HepG2 (cell line): ENCODE measurements around the gene MT1M.
"Not testable (repeated sequence)": the region's sequence is repeated elsewhere in the genome, so short reads cannot be mapped to it uniquely, and the experiment has no call there.

Experiments used
- GABPA ChIP-seq, 2 experiments: IDR thresholded peaks; 2 replicates each; pipeline ENCODE4 v1.6.1; 2011 to 2016; ENCODE audit warnings: low read depth in 2 of 2, low read length in 1 of 2, missing biosample characterization in 1 of 2, missing genetic modification characterization in 1 of 2
- IRF1 ChIP-seq: sonication (generic); formaldehyde crosslinking; IDR thresholded peaks from 2 replicates; pipeline ENCODE4 v1.4.0; 2020; ENCODE audit warnings: low read depth, mild to moderate bottlenecking, missing genetic modification reagents
- PRDM10 ChIP-seq: sonication (generic); formaldehyde crosslinking; IDR thresholded peaks from 2 replicates; pipeline ENCODE4 v1.4.0; 2020; ENCODE audit warnings: low read depth, missing genetic modification reagents
- SMYD3 ChIP-seq: sonication (generic); formaldehyde crosslinking; IDR thresholded peaks from 2 replicates; pipeline ENCODE4 v1.8.1; 2023; ENCODE audit warnings: mild to moderate bottlenecking, missing genetic modification reagents
- ZBTB44 ChIP-seq: sonication (generic); formaldehyde crosslinking; IDR thresholded peaks from 2 replicates; pipeline ENCODE4 v1.4.0; 2020; ENCODE audit warnings: missing genetic modification reagents
- ZFP41 ChIP-seq: sonication (generic); formaldehyde crosslinking; IDR thresholded peaks from 2 replicates; pipeline ENCODE4 v1.4.0; 2020; ENCODE audit warnings: mild to moderate bottlenecking, missing genetic modification reagents, borderline replicate concordance
- ZNF274 ChIP-seq: sonication (generic); formaldehyde crosslinking; IDR thresholded peaks from 2 replicates; pipeline ENCODE4 v1.5.1; 2020; ENCODE audit warnings: mild to moderate bottlenecking, missing genetic modification reagents
- ZNF780A ChIP-seq: sonication (generic); formaldehyde crosslinking; IDR thresholded peaks from 2 replicates; pipeline ENCODE4 v1.8.0; 2022; ENCODE audit warnings: mild to moderate bottlenecking, missing genetic modification reagents, moderate library complexity
- ZNF891 ChIP-seq: sonication (generic); formaldehyde crosslinking; IDR thresholded peaks from 2 replicates; pipeline ENCODE4 v1.5.0; 2020; ENCODE audit warnings: mild to moderate bottlenecking, missing genetic modification reagents
- TF ChIP-seq, protein P1 (sequence below): sonication (generic); formaldehyde crosslinking; IDR thresholded peaks from 2 replicates; pipeline ENCODE4 v1.8.0; 2022; ENCODE audit warnings: missing genetic modification reagents, mild to moderate bottlenecking, moderate library complexity, borderline replicate concordance
- TF ChIP-seq, protein P2 (sequence below): sonication (generic); formaldehyde crosslinking; IDR thresholded peaks from 2 replicates; pipeline ENCODE4 v1.5.0; 2020; ENCODE audit warnings: mild to moderate bottlenecking, missing genetic modification reagents, moderate library complexity
- TF ChIP-seq, protein P3 (sequence below): sonication (generic); formaldehyde crosslinking; IDR thresholded peaks from 2 replicates; pipeline ENCODE4 v1.4.0; 2020; ENCODE audit warnings: missing genetic modification reagents

- not testable (repeated sequence) for TF ChIP-seq PRDM10 (CRISPR knock-in tag); ZFP41; ZBTB44 (CRISPR knock-in tag); SMYD3; ZNF274 (CRISPR knock-in tag); ZNF780A (CRISPR knock-in tag); IRF1 (CRISPR knock-in tag); ZNF891 (CRISPR knock-in tag); GABPA (IDR thresholded peaks at IDR 0.05; ENCODE audit: low read depth, low read length); GABPA (CRISPR knock-in tag; IDR thresholded peaks at IDR 0.05; ENCODE audit: low read depth)
- TF ChIP-seq, protein P1, sequence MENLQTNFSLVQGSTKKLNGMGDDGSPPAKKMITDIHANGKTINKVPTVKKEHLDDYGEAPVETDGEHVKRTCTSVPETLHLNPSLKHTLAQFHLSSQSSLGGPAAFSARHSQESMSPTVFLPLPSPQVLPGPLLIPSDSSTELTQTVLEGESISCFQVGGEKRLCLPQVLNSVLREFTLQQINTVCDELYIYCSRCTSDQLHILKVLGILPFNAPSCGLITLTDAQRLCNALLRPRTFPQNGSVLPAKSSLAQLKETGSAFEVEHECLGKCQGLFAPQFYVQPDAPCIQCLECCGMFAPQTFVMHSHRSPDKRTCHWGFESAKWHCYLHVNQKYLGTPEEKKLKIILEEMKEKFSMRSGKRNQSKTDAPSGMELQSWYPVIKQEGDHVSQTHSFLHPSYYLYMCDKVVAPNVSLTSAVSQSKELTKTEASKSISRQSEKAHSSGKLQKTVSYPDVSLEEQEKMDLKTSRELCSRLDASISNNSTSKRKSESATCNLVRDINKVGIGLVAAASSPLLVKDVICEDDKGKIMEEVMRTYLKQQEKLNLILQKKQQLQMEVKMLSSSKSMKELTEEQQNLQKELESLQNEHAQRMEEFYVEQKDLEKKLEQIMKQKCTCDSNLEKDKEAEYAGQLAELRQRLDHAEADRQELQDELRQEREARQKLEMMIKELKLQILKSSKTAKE (CRISPR knock-in tag), result not testable (repeated sequence)
- TF ChIP-seq, protein P2, sequence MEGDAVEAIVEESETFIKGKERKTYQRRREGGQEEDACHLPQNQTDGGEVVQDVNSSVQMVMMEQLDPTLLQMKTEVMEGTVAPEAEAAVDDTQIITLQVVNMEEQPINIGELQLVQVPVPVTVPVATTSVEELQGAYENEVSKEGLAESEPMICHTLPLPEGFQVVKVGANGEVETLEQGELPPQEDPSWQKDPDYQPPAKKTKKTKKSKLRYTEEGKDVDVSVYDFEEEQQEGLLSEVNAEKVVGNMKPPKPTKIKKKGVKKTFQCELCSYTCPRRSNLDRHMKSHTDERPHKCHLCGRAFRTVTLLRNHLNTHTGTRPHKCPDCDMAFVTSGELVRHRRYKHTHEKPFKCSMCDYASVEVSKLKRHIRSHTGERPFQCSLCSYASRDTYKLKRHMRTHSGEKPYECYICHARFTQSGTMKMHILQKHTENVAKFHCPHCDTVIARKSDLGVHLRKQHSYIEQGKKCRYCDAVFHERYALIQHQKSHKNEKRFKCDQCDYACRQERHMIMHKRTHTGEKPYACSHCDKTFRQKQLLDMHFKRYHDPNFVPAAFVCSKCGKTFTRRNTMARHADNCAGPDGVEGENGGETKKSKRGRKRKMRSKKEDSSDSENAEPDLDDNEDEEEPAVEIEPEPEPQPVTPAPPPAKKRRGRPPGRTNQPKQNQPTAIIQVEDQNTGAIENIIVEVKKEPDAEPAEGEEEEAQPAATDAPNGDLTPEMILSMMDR (CRISPR knock-in tag), result not testable (repeated sequence)
- TF ChIP-seq, protein P3, sequence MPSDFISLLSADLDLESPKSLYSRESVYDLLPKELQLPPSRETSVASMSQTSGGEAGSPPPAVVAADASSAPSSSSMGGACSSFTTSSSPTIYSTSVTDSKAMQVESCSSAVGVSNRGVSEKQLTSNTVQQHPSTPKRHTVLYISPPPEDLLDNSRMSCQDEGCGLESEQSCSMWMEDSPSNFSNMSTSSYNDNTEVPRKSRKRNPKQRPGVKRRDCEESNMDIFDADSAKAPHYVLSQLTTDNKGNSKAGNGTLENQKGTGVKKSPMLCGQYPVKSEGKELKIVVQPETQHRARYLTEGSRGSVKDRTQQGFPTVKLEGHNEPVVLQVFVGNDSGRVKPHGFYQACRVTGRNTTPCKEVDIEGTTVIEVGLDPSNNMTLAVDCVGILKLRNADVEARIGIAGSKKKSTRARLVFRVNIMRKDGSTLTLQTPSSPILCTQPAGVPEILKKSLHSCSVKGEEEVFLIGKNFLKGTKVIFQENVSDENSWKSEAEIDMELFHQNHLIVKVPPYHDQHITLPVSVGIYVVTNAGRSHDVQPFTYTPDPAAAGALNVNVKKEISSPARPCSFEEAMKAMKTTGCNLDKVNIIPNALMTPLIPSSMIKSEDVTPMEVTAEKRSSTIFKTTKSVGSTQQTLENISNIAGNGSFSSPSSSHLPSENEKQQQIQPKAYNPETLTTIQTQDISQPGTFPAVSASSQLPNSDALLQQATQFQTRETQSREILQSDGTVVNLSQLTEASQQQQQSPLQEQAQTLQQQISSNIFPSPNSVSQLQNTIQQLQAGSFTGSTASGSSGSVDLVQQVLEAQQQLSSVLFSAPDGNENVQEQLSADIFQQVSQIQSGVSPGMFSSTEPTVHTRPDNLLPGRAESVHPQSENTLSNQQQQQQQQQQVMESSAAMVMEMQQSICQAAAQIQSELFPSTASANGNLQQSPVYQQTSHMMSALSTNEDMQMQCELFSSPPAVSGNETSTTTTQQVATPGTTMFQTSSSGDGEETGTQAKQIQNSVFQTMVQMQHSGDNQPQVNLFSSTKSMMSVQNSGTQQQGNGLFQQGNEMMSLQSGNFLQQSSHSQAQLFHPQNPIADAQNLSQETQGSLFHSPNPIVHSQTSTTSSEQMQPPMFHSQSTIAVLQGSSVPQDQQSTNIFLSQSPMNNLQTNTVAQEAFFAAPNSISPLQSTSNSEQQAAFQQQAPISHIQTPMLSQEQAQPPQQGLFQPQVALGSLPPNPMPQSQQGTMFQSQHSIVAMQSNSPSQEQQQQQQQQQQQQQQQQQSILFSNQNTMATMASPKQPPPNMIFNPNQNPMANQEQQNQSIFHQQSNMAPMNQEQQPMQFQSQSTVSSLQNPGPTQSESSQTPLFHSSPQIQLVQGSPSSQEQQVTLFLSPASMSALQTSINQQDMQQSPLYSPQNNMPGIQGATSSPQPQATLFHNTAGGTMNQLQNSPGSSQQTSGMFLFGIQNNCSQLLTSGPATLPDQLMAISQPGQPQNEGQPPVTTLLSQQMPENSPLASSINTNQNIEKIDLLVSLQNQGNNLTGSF, result not testable (repeated sequence)
Measured at GRCh38 chr16:56665286-56666261, 33.1 kb downstream of the MT1M start.
